GM13977 (cell line): ENCODE results near the gene CUBN.

Experiments
- DNase-seq: peaks from one replicate; pipeline ENCODE4 v3.0.0; 2012; ENCODE audit warnings: low spot score
- in situ Hi-C: fragments of 300-500 bp; cut with MboI; formaldehyde crosslinking; loops from one replicate; pipeline ENCODE4 v1.12.0; 2022; ENCODE audit warnings: low sequenced_read_pairs, low pct_unique_long_range_greater_than_20kb, mixed read lengths, inconsistent platforms; ENCODE audit not compliant: unreplicated experiment
- TF ChIP-seq, protein P1 (sequence below): IDR thresholded peaks from 2 replicates; pipeline ENCODE4 v1.5.1; 2012; ENCODE audit warnings: mild to moderate bottlenecking, control low read depth; ENCODE audit not compliant: insufficient read depth; ENCODE audit errors: extremely low read depth, missing control alignments

Gene CUBN

DNA sequence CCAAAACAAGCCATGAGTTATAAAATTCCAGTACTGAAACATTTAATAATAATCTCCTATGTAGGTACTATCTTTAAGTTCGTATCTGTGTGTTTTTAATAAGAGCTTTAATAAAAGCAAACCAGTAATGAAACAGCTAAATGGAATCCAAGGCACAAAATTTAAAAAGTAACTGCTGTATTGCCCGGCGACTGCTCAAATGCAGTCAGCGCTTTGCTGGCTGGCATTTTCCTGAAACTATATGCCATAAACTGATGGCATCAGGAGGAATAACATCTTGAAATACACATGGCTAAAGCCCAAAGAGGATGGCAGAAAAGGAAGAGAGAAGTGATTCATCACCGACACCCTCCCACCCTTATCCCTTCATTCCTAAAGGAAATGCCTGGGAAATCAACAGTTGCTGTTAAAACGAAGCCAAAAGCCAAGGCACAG, 133.1 kb downstream of the CUBN start:
- no peak for DNase-seq
- TF ChIP-seq, protein P1, sequence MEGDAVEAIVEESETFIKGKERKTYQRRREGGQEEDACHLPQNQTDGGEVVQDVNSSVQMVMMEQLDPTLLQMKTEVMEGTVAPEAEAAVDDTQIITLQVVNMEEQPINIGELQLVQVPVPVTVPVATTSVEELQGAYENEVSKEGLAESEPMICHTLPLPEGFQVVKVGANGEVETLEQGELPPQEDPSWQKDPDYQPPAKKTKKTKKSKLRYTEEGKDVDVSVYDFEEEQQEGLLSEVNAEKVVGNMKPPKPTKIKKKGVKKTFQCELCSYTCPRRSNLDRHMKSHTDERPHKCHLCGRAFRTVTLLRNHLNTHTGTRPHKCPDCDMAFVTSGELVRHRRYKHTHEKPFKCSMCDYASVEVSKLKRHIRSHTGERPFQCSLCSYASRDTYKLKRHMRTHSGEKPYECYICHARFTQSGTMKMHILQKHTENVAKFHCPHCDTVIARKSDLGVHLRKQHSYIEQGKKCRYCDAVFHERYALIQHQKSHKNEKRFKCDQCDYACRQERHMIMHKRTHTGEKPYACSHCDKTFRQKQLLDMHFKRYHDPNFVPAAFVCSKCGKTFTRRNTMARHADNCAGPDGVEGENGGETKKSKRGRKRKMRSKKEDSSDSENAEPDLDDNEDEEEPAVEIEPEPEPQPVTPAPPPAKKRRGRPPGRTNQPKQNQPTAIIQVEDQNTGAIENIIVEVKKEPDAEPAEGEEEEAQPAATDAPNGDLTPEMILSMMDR: no peak
- in situ Hi-C loops: no loop called here

DNA sequence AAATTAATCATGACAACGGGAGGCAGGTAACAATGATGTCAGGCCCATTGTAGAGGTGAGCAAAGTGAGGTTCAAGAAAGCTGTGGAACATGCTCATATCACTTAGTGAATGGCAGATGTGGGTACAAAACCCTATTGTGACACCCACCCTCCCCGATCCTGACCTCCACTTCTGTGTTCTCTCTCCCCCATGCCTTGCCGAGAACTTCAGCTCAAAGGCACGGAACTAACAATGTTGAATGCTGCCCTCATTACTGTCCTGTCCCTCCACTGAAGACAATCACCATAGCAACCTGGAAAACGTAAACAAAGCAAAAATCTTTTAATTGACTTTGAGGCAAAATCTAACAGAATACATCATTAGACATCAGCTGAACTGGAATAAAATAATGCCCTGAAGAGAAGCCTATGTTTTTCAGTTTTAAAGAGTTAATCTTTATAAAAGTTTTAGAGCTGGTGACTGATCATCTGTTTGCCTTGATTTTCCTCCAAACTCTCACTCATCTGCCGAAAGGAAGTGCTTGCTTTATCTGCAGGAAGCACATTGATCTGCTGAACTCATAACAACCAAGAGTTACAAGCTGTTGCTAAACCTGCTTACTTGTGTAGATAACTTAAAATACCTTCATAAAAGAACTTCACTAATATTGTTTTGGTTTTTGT, 133.6 kb downstream of the CUBN start:
- no peak for DNase-seq
- in situ Hi-C loops: no loop called here
- TF ChIP-seq, protein P1: no peak

DNA sequence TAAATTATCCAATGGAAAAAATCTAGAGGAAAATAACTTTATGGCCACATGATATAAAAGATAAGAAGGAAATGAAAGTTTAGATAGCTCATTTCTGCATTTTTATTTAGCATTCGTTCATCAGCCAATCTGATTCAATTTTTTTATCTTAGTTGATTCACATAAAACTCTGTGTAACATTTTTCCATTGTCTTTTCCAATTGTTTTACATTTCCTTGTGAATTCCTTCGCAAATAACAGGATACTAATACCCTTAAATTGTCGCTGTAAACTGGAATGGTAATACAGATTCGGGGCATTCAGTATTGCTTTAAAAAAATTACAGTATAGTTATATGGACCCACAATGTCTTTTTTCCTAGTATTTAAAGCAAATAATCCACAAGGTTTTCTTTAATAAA, 136.4 kb downstream of the CUBN start:
- no peak for DNase-seq
- TF ChIP-seq, protein P1: no peak
- in situ Hi-C loops: no loop called here

DNA sequence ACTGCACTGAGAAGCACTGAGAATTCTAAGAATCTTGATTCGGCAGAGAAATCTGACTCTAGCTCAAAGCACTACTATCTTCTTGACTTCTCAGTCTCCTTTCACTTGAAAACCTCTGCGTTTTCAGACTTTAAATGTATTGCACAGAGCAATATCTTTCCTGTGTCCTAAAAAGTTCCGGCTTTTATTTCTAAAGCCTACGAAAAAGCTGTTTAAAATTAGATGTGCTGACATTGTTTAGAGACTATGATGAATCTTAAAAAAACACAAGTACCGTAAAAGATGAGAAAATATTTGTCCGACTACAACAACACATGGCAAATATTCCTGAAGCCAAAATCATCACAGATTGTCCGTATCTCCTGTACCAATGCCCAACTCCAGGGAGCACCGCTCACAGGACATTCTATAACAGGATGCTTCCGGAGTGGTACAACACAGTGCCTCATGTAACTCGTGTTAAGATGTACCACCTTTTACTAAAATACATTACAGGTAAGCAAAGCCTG, 136.9 kb downstream of the CUBN start:
- in situ Hi-C loops: no loop called here
- TF ChIP-seq, protein P1: no peak
- DNase-seq: no peak

DNA sequence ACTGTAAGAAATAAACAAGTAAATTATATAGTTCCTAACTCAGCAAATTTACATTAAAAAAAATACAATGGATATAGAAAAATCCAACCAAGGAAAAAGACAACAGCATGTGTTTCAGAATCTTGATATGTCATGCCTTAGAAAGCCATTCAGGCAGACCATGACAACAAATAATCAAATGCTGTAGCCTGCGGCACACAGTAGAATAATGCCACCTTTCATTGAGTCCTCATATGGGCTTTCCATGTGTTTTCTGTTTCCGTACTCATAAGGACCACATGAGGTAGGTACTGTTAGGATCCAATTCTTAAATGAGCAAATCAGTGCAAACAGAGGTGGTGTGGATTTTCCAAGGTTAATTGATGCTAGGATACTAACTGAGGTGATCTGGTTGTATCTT, 138.6 kb downstream of the CUBN start:
- no peak for DNase-seq
- TF ChIP-seq, protein P1: no peak
- in situ Hi-C loops: no loop called here

DNA sequence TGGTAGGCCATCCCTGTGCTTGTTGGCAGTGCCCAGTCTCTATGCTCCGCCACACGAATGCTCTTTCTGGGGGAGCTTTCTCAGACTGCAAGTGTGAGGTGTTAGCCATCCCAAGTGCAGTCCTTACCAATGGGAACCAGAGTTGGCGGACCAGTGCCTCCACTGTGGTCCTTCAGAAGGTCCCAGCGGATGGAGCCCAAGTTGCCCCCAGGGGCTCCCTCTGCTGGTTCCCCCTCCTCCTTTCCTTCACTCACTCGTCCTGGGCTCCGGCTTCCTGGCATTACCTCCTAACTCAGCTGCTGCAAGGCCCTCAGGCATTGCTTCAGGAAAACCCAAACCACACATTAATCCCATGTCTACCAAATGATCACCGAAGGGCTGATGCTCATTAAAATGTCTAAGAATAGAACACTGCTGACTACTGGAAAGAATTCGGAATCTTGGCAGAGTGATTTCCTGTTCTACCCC, 139.8 kb downstream of the CUBN start:
- no peak for DNase-seq
- in situ Hi-C loops: no loop called here
- TF ChIP-seq, protein P1: no peak

DNA sequence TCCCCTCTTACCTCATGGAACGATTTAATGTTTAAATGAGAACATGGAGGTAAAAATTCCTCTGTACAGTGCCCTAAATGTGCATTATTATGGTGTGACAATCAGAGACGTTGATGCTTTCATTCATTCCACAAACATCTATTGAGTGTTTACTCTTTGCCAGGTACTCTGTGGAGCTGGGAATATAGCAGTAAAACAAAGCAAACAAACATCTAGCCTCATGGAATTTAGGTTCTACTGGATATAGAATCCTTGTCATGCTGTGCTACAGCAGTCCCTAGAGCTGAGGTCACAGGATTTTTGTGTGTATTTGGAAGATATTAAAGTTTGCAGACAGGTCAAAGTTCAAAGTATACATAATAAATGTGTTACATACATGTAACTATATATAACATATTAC, 140.7 kb downstream of the CUBN start:
- no peak for DNase-seq
- TF ChIP-seq, protein P1: no peak
- in situ Hi-C loops: no loop called here
